ENCODE data around the gene RBFOX2.

GRCh38 chr22:35912658-35913057 lies 116.0 kb downstream of the RBFOX2 start:
- TF ChIP-seq CTCF (IDR thresholded peaks at IDR 0.05) = no peak
- TF ChIP-seq EP300 (IDR thresholded peaks at IDR 0.05) = no peak
- no peak for TF ChIP-seq CEBPB (IDR thresholded peaks at IDR 0.05)
- no peak for TF ChIP-seq MAFK (IDR thresholded peaks at IDR 0.05; ENCODE audit: partially characterized antibody)
- no peak for TF ChIP-seq RAD21 (conservative IDR thresholded peaks at IDR 0.05 in 1 of 2, IDR thresholded peaks at IDR 0.05 in 1 of 2)
- no peak for TF ChIP-seq KDM1A (IDR thresholded peaks at IDR 0.05; ENCODE audit: low read depth)
- no peak for TF ChIP-seq RCOR1 (IDR thresholded peaks at IDR 0.05; ENCODE audit: low read depth, low read length)
- no peak for TF ChIP-seq USF2 (IDR thresholded peaks at IDR 0.05)
- TF ChIP-seq FOSB (CRISPR knock-in tag; IDR thresholded peaks at IDR 0.05) = no peak
- no peak for TF ChIP-seq MAX (IDR thresholded peaks at IDR 0.05)
- TF ChIP-seq HDAC2 (IDR thresholded peaks at IDR 0.05) = no peak
- TF ChIP-seq SREBF2 (IDR thresholded peaks at IDR 0.05) = no peak
- TF ChIP-seq POLR2A (IDR thresholded peaks at IDR 0.05; ENCODE audit: low read length) = no peak
